Activated T-cell treated with anti-CD3 and anti-CD28 coated beads for 48 hours (primary cell): ENCODE measurements around the gene MXD3.
"Not testable (repeated sequence)": the region's sequence is repeated elsewhere in the genome, so short reads cannot be mapped to it uniquely, and the experiment has no call there.

ENCODE experiments used
- DNase-seq: peaks from one replicate; pipeline ENCODE4 v3.0.0-alpha.2; 2020; ENCODE audit warnings: low read depth

MXD3 gene, protein sequence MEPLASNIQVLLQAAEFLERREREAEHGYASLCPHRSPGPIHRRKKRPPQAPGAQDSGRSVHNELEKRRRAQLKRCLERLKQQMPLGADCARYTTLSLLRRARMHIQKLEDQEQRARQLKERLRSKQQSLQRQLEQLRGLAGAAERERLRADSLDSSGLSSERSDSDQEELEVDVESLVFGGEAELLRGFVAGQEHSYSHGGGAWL

DNA sequence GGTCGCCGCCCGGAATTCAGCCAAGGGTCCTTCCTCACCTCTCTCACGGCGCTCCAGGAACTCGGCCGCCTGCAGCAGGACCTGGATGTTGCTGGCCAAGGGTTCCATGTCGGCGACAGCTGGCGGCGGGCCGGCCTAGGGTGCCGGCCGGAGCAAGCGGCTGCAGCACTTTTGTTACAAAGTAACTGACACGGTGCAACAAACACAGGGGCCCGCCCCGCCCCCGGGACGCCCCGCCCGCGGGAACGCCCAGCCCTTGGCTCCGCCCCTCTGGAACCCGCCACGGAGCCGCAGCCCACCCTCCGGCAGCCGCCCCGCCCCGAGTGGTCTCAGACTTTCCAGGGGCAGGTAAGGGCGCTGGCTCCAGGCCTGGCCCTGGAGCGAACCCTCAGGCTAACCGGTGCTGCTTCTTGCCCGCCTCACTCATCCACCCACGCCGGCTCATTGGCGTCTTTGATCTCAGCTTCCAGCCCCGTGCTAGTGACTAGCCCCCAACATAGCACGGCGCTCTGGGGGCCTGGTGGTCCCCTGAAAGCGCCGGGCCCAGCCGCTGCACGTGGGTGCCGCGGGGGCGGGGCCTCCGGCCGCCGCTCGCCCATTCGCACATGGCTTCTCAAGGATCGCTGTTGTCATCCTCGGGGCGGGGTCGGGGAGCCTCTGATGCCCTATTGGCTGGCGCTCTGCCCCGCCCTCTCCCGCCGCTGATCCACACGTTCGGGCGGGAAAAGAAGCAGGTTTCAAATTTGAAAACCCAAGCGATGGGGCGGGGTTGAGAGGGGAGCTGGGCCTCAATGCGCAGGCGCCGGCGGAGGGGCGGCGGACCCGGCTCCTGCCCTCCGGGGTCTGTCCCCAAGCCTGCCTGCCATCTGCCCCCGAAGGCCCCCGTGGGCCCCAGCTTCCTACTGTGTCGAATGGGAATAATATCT is at the start of gene MXD3:
MXD3 (minus strand) TSS at position 176 of the 926 bp plus-strand sequence; CDS start at position 108, 68 bp downstream.
- peak; percentile 98 for DNase-seq

GRCh38 chr5:177360740-177361139 is 49.0 kb upstream of the MXD3 start:
- not testable (repeated sequence) for DNase-seq

DNA sequence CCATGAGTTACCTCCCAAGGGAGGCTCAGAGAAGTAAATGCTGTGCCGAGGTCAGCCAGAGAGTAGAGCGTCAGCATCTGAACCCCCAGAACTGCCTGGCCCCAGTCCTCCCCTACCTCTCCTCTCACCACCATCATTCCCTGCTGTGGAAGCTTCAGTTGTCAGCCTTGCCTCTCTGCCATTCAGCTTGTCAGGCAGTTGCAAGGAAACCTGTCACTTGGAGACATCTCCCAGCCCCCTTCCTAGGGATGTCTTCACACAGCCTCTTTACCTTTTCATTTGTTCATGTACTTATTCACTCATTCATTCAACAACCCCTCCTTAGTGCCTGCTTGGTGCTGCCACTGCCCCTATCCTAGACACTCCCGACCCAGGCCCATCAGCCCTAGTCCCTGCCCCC is 48.2 kb upstream of the MXD3 start:
- no peak for DNase-seq

GRCh38 chr5:177359451-177359851 is 47.8 kb upstream of the MXD3 start:
- DNase-seq, result no peak

DNA sequence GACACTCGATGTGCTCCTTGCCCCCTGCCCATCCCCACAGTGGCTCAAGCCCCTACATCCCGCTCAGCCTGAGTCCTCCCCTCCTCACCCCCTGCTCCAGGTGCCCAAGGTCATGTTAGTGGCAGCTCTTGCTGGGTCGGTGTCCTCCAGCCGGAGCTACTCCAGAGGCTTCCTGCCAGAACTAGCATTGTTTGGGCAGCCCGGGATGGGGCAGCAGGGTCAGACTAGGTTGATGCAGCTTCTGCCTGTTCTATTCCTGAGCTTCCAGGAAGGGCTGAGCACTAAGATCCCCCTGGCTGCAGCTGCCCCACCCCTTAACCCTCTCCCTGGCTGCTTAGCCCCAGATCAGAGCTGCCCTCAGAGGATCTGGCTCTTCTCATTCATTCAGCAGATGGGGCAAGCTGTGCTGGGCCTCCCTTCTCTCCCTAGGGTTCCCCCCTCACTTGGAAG is 46.7 kb upstream of the MXD3 start:
- no peak for DNase-seq

DNA sequence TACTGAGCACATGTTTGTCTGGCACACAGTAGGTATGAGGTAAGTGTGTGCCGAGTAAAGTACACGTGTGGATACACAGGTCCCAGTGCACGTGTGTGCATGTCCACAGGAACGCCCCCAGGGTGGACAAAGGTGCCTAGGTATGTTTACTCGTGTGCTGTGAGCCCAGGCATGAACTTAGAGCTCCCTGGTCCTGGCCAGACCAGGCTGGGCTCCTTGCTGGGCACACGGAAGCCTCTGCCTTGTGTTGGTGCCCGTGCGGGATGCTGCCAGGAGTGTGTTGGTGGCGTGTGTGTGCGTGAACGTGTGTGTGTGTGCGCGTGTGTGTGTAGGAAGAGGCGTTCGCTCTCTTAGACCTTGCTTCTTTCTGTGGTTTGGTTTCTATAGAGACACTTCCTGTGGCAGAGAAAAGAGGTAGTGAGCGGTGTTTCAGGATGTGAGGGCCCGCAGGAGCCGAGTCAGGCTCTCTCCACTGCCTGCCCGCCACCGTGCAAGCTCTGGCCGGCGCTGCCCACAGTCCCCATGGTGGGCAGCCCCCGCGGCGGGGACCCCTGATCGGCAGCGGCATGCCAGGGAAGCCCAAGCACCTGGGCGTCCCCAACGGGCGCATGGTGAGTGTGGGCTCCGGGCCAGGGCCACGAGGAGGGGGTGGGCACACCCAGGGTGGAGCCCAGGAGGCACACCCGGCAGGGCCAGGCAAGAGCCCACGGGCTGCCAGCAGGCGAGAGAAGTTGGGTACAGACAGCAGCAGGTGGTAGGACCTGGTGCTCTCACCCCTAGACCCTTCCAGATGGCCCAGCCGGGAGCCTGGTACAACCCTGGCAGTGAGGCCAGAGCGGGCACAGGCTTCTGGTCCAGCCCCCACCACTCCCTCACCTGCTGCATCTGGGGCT is 46.0 kb upstream of the MXD3 start, which contains the start of gene RGS14:
RGS14 (plus strand) TSS at position 466 of the 893 bp plus-strand sequence; CDS start at position 567, 101 bp downstream.
- DNase-seq, result no peak

DNA sequence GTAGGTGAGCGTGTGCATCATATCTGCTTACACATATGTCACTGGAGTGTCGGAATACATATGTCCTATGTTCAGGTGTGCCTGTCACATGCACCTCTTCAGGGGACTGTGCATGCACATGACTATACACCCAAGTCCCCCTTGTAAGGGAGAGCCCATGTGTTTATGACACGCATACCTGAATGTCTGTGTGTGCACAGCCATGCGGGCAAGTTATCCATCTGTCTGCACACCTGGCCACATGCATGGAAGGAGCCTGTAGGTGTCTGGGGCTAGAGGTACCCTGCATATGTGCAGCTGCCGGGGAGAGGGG is 45.4 kb upstream of the MXD3 start:
- DNase-seq, result no peak

GRCh38 chr5:177356746-177357145 is 45.0 kb upstream of the MXD3 start:
- DNase-seq, result no peak

DNA sequence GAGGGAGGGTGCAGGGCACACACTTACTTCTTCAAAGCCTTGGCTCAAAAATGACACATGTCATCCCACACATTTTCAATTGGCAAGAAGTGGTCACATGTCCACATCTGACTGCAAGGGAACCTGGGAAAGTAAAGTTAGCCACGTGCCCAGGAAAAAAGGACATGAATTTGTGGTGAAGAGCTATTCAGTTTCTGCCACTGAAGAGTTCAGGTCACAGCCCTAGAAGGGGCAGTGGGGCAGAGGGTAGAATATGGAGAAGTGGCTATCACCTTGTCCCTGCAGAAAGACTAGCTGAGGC is 44.1 kb upstream of the MXD3 start:
- no peak for DNase-seq

DNA sequence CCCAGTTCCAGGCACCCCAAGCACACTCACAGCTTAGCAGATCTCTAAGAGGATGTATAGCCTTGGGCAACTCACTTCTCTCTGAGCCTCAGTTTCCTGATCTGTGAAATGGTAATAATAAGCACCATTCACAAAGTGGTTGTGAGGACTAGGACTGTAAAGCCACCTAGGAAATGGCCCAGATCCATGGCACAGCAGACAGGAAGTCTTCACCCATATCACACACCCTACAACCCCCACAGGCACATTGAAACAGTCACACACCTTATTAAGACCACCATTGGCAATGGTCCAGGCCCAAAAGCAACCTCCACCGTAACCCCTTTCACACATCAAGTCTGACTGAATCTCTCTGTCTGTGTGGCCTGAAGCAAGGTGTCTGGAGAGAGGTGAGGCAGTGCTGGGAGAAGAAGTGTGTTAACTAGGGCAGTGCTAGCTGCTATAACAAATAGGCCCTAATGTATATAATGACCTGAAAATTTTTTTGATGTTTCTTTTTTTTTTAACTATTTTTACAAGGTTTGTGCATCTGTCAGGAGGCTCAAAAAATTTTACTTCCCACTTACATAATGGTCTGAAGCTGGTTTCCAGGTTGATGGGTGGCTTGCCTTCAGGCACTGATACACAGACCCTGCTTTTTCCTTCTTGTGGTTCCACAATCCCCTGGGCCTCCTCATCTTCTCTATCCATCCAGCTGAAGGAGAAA is 43.6 kb upstream of the MXD3 start:
- DNase-seq, result no peak

GRCh38 chr5:177354711-177355110 is 43.0 kb upstream of the MXD3 start:
- no peak for DNase-seq

DNA sequence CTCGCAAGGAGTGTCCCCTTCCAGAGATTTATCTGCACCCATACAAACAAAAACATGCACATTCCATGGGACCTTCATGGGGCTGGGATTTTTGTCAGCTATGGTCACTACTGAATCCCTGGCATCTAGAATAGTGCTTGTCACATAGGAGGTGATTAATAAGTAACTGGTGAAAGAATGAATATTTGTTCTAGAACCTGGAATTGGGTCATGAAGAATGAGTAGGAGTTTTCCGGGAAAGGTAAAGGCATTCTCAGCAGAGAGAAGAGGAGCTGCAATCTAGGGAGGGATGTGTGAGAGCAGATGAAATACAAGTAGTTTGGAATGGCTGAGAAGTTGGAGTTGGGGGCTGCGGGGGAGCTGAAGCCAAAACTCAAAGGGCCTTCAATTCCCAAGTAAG is 42.6 kb upstream of the MXD3 start:
- no peak for DNase-seq

- no peak for DNase-seq
Observed at GRCh38 chr5:177353093-177353492, 41.4 kb upstream of the MXD3 start.

- DNase-seq, result peak; percentile 86
Observed at GRCh38 chr5:177351392-177352329, 40.0 kb upstream of the MXD3 start, which contains the start of gene LMAN2. LMAN2 (minus strand) TSS chr5:177351668; CDS start chr5:177351647, 21 bp downstream.

GRCh38 chr5:177350776-177351391 is 39.2 kb upstream of the MXD3 start:
- no peak for DNase-seq

GRCh38 chr5:177349762-177350161 is 38.1 kb upstream of the MXD3 start:
- DNase-seq, result no peak

- DNase-seq, result no peak
Observed at GRCh38 chr5:177349362-177349647, 37.6 kb upstream of the MXD3 start.

DNA sequence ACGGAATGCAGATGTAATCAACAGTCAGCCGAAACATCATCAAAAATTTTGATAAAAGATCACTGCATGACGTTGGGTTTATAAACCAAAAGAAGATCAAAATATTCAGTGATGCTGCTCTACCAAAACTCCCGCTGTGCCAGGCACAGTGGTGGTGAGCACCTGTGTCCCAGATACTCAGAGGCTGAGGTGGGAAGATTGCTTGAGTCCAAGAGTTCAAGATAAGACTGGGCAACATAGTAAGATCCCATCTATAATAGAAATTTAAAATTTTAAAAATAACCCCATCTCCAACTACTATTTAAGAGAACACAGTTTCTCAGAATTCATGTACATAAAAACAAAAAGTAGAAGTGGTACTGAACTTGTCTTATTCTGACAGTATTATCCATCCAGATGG is 36.0 kb upstream of the MXD3 start:
- DNase-seq, result no peak

DNA sequence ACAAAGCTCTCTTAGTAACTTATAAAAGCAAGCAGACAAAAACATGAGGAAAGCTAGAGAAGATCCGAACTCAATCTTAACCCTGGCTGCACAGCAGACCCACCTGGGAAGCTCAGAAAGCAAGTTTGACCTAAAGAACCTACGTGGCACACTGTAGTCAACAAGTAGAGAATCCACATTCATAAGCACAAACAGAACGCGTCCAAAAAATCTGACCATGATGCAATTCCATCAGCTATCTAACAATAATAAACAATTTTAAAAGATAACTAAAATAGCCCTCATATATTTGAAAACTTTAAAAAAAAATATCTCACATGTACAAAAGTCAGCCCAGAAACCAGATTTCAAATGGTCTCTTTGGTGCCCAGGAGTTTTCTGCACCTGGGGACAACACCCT is 35.1 kb upstream of the MXD3 start:
- no peak for DNase-seq

- DNase-seq, result no peak
Observed at GRCh38 chr5:177344891-177345290, 33.2 kb upstream of the MXD3 start.
